SW 1271 (cell line): ENCODE data around the gene CMTM1.
"Not testable (repeated sequence)": the region's sequence is repeated elsewhere in the genome, so short reads cannot be mapped to it uniquely, and the experiment has no call there.

Source experiments
- DNase-seq, 2 experiments: peaks; one replicate each; lab custom pipeline; 2025; lab: John Stamatoyannopoulos, UW

The CMTM1 gene

GRCh38 chr16:66562986-66563385 lies 3.3 kb upstream of the CMTM1 start:
- no peak for DNase-seq

DNA sequence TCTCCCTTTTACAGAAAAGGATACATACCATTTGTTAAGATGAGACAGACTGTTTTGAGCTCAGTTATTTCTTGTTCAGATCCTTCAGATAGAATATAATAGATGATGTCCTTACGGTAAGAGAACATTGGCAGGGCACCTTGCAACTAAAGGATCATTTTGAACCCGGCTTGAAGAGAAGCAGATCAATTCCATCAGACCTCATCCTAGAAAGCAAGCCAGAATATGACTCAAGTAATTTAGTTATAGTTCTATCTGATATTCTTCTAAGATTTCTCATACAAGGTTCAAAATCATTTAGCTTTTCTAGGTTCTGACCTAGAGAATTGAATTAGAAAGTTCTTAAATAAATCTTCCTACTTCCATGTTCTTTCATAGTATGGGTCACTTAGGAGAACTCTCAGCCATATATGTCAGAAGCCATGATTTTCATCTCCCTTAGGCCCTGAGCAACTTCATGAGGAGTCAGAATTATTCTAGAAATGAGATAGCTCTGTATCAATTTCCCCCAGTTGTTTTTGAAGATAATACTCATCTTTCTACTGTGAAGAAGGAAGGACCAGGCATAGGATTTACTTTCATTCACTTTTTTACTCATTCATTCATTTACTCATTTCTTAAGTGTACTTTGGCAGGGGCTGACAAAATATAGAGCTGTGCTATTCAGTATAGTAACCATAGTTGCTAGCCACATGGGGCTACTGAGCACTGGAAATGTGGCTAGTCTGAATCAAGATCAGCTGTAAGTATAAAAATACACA lies 2.5 kb upstream of the CMTM1 start:
- DNase-seq = no peak

DNA sequence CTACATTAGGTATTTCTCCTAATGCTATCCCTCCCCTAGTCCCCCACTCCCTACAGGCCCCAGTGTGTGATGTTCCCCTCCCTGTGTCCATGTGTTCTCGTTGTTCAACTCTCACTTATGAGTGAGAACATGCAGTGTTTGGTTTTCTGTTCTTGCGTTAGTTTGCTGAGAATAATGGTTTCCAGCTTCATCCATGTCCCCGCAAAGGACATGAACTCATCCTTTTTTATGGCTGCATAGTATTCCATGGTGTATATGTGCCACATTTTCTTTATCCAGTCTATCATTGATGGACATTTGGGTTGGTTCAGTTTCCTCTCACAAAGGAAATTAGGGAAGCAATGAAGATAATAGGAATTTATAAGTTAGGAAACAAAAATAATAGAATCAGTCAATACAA lies 1.0 kb downstream of the CMTM1 start:
- not testable (repeated sequence) for DNase-seq

DNA sequence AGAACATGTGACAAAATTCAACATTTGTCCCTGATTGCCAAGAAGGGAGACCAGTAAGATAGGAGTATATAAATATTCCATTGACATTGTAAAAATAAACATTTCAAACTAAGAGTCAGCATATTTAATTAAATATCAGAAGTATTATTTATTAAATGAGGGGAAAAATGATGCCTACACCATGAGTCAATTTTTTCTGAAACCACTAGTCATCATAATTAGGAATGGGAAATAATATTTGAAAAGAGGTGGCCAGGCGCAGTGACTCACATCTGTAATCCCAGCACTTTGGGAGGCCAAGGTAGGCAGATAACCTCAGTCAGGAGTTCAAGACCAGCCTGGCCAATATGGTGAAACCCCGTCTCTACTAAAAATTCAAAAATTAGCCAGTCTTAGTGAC lies 2.1 kb downstream of the CMTM1 start:
- no peak for DNase-seq

DNA sequence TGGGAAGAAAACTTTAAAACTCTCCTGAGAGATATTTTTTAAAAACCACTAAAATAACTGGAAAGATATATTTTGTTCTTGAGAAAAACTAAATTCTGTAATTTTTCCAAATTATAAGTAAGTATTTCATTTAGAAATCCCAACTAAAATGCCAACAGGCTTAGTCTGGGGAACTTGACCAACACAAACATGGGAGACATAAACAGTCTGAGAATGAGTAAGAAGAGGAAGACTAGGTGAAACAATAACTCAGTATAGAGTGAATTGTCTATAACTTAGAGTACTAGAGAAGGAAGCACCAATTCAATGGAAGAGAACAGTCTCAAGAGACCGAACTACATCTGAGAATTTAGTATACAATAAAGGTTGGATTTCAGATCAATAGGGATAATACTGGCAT lies 2.9 kb downstream of the CMTM1 start:
- DNase-seq = no peak

DNA sequence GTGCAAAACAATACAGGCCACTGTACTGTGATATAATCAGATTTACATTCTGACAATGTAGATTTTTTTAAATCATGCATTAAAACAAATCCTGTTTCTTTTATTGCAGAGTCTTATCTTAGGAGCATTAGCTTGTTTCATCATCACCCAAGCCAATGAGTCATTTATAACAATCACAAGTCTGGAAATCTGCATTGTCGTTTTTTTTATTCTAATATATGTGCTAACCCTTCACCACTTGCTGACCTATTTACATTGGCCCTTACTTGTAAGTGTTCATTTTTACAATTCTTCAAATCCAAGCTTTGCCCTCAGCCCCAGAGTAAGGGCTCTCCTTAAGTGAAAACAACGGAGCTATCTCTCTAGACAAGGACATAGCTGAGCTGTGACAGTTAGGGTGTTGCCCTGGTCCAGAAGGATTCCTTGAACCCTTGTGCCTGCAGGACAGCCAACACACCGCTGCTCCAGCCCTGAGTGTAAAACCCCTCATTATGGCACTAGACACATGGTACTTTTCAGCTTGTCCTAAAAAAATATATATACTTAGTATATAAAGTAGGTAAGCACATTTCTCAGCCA lies 3.7 kb downstream of the CMTM1 start:
- DNase-seq = peak in 1 of 2 experiments; percentile 48

- DNase-seq = no peak
These were observed 6.1 kb downstream of the CMTM1 start for GRCh38 chr16:66572356-66572755.

- DNase-seq = no peak
These were observed 7.8 kb downstream of the CMTM1 start for GRCh38 chr16:66574081-66574480.

- DNase-seq = no peak
These were observed 8.3 kb downstream of the CMTM1 start for GRCh38 chr16:66574531-66574930.

- DNase-seq = no peak
These were observed 8.8 kb downstream of the CMTM1 start for GRCh38 chr16:66575060-66575459.

DNA sequence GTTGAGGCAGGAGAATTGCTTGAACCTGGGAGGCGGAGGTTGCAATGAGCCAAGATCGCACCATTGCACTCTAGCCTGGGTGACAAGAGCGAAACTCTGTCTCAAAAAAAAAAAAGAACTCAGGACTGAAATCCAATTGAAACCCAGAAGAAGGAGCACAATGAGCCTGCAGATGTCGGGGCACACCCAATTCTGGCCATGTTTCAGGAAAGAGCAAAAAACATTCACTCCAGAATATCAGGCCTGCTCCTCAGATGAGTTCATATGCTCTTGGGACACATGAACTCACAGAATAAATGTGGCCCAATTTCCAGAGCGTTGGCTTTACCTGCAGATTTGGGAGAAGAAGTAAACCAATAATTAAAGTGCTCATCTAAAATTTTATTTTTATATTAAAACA lies 10.1 kb downstream of the CMTM1 start:
- no peak for DNase-seq

DNA sequence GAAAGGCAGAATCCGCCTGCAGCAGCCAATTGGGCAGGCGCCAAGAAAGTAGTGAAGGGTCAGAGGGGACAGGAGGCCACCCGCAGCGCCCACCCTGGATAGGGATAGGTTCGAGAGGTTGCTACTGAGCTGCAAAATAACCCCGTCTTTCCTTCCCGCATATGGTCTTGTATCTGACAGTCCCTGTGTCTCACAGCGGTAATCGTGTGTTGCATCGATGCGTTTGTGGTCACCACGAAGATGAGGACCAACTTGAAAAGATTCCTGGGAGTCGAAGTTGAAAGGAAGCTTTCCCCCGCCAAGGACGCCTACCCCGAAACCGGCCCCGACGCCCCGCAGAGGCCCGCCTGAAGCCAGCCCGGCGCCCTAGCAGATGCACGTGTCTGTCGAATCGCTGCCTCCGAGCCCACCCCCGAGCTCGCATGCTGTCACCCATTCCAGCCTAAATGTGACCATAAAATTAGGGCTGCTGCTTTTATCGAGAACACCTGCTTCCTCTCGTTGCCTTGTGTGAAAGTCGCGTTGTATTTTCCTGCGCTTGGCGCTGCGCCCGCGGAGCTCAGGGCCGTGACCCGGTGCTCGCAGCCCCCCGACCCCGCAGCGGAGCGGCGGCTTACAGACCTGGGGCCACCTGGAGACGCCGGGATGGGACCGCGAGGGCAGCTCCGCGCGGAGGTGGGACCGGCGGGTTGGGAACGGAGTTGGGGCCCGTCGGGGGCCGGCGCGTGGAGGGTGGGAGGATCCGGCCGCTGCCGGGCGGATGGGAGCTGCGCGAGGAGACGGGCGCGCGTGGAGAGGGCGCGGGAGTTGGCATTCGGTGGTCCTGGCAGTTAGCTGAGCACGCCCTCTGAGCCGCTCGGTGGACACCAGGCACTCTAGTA lies 12.7 kb downstream of the CMTM1 start, which contains the start of gene CMTM2:
Gene CMTM2 (plus strand): TSS at position 813 of the 881 bp plus-strand sequence. CDS start 145 bp downstream, outside the sequence.
- no peak for DNase-seq

GRCh38 chr16:66580605-66581209 lies 14.5 kb downstream of the CMTM1 start:
- DNase-seq = peak in 1 of 2 experiments; percentile 38

DNA sequence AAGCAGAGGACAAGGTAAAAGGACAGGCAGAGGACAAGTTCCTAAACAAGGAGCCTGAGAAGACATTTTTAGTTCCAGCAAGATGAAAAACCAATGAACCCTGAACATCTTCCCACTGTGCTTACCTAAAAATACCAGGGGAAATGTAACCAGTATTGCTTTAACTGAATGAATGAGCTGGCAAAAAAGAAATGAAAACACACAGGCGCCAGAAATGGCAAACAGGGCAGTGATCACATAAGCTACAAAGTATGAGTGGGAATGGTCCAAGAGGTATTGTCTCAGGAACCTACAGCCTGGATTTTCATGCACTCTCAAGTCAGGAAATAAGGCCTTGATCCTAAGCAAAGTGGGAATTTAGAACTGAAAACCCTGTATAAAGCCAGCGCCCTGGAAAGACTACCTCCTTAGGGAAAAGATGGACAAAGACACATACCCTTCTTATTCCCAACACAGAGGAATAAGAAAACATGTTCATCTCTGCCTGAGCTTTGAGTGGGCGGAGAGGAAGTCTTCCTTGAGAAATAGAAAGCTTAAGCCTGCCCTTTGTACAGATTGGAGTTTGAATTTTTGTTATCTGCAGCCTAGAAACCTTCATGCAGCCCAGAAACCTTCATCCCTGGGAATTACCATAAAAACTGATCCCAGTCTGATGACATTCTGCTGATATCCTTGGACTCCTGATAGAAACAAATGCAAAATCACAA lies 15.2 kb downstream of the CMTM1 start:
- DNase-seq = no peak

DNA sequence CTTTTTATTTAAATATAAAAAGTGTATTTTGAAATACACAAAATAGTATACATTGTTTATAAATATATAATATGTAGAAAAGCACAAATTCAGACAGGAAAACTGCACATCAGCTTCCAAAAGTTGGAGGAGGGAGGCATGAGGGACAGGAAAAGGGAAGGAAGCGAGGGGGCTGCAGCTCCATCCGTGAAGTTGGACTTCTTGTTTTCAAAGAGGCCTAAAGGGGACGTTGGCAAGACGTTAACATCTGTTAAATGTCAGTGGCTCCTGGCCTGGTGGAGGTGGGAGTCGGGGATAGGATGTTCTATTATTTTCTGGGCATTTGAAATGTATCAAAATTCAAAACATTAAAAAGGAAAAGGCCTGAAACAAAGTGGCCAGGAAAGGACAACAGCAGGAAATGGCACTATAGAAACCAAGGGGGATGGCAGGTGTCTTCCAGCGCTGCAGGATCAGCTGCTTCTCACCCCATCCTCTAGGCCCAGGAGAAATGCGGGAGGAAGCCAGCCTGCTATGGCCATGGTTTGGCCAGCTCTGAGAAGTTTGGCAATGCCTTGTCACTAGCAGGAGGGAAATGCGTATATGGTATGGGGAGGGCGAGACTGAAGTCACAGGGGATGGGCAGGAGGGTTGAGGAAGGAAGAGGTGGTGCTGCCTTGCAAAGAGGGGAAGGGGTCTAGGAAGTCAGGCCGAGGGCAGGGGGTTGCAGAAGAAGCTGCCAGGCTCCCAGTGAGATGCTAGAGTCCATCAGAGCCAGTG lies 19.4 kb downstream of the CMTM1 start:
- DNase-seq = no peak

DNA sequence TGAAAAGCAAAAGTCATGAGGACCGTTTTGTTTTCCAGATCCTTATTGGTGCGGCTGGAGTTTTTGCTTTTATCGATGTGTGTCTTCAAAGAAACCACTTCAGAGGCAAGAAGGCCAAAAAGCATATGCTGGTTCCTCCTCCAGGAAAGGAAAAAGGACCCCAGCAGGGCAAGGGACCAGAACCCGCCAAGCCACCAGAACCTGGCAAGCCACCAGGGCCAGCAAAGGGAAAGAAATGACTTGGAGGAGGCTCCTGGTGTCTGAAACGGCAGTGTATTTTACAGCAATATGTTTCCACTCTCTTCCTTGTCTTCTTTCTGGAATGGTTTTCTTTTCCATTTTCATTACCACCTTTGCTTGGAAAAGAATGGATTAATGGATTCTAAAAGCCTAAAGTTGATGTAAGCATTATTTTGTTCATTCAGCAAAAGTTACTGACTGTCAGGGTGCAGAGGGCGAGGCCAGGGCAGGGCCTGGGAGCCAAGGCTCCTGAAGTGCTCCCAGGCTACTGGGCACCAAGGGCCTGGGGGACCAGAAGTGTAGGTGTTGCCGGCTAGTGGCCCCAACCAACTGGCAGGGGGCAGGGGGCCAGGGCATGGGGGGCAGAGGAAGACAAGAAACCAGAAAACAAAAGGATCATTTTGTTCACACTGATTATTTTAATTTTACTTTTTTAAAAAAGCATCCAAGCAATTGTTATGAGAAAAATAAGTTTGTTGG lies 21.8 kb downstream of the CMTM1 start:
- DNase-seq = no peak

- DNase-seq = peak in 1 of 2 experiments; percentile 13
These were observed 22.9 kb downstream of the CMTM1 start for GRCh38 chr16:66588981-66589713.

DNA sequence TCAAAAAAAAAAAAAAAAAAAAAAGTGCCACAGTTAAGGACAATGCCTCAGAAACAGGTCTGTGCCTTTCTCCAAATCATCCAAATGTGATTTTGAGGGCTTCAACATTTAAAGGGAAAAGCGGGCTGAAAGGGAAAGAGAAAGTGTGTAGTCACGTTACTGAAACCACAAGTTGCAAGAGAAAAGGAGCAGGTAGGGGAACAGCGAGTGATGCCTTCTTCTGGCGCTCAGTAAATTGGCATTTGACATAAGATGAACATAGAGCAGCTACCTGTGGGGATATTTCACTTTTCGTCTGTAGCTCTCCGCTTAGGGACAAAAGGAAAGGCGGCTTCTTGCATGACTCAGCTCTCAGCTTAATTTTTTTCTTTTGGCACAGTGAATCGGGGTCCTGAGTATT lies 24.1 kb downstream of the CMTM1 start:
- DNase-seq = no peak

DNA sequence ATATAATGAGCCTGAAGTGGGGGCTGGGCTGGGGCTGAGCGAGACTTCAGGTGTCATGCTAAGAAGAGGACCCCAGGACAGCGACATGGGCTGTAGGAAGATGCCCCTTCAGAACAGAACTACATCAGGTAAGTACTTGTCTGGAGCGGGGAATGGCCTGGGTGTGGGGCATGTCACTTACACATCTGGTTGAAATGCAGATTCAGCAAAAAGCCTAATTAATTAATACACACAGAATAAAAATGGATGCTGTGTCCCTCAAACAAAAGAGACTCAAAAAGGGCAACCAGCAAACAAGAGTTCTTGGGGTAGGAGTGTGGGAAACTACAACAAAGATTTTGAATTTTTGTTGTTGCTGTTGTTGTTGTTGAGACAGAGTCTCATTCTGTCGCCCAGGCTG lies 24.8 kb downstream of the CMTM1 start:
- DNase-seq = no peak

GRCh38 chr16:66592241-66592640 lies 26.0 kb downstream of the CMTM1 start:
- DNase-seq = no peak
